Measurements from ENCODE around the gene PDIA5.

PDIA5 gene

GRCh38 chr3:123066896-123067688, at the start of gene PDIA5:
Gene PDIA5 (plus strand): TSS chr3:123067025. CDS start chr3:123067165, 140 bp downstream.
- TF ChIP-seq, protein P1, sequence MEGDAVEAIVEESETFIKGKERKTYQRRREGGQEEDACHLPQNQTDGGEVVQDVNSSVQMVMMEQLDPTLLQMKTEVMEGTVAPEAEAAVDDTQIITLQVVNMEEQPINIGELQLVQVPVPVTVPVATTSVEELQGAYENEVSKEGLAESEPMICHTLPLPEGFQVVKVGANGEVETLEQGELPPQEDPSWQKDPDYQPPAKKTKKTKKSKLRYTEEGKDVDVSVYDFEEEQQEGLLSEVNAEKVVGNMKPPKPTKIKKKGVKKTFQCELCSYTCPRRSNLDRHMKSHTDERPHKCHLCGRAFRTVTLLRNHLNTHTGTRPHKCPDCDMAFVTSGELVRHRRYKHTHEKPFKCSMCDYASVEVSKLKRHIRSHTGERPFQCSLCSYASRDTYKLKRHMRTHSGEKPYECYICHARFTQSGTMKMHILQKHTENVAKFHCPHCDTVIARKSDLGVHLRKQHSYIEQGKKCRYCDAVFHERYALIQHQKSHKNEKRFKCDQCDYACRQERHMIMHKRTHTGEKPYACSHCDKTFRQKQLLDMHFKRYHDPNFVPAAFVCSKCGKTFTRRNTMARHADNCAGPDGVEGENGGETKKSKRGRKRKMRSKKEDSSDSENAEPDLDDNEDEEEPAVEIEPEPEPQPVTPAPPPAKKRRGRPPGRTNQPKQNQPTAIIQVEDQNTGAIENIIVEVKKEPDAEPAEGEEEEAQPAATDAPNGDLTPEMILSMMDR (conservative IDR thresholded peaks at IDR 0.05), result no peak
- peak; percentile 59; the same call in 1 of the 2 replicates for TF ChIP-seq ZFX (IDR thresholded peaks at IDR 0.05)
- H3K27ac ChIP-seq, result peak within 1 kb of the TSS; percentile 97

DNA sequence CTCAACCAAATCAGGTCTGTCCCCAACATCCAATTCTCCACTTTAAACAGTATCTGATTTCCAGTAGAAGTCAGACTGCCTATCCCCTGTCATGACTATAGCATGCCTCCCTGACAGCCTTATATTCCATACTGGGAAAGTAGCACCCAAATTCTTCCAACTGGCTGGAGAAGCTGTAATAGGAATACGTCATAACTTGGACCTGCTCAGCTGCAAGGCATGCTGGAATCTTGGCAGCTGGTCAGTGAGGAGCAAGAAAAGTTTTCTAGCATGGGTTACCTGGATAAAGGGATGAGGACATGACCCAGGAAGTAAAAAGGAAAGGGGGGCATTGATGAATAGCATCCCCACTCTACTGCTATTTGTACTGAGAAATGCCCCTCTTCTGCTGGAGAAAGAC, 48.1 kb upstream of the PDIA5 start:
- TF ChIP-seq, protein P1 (conservative IDR thresholded peaks at IDR 0.05), result no peak
- TF ChIP-seq ZFX (IDR thresholded peaks at IDR 0.05), result 0 out of 2 replicates have a peak, but pooled peaks have one; percentile 11
- H3K27ac ChIP-seq, result no peak overlapping the region

DNA sequence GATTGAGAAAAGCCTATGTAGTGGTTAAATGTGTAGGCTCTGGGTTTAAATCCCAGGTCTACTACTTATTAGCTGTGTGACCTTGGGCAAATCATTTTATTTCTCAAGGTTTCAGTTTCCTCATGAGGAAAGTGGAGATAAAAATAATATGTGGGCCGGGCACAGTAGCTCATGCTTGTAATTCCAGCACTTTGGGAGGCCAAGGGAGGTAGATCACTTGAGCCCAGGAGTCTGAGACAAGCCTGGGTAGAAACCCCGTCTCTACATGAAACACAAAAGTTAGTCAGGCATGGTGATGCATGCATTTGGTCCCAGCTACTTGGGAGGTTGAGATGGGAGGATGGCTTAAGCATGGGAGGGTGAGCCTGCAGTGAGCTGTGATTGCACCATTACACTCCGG, 47.7 kb upstream of the PDIA5 start:
- TF ChIP-seq, protein P1 (conservative IDR thresholded peaks at IDR 0.05), result no peak
- TF ChIP-seq ZFX (IDR thresholded peaks at IDR 0.05), result no peak
- no peak overlapping the region for H3K27ac ChIP-seq

DNA sequence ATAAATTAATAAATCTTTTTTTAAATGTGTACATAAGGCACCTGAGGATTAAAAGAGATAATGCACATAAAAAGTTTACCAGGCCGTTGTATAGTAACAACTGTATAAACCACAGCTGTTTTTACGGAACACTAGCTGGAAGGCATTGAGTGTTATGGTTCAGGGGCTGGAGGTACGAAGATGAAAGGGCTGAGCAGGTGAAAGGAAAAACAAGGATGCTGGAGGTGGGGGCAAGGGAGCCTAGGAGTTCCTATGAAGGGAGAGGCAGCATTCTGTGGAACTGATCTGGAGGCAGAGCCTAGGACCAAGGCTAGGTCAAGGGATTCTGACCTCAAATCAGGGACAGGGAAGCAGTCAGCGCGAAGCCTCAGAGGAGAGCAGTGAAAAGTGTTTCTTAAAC, 47.2 kb upstream of the PDIA5 start:
- H3K27ac ChIP-seq, result no peak overlapping the region
- TF ChIP-seq, protein P1 (conservative IDR thresholded peaks at IDR 0.05), result no peak
- TF ChIP-seq ZFX (IDR thresholded peaks at IDR 0.05), result no peak

- TF ChIP-seq ZFX (IDR thresholded peaks at IDR 0.05), result no peak
- TF ChIP-seq, protein P1 (conservative IDR thresholded peaks at IDR 0.05), result no peak
- no peak overlapping the region for H3K27ac ChIP-seq
Measured at GRCh38 chr3:123020709-123021108, 46.1 kb upstream of the PDIA5 start.

GRCh38 chr3:123021388-123021787, 45.4 kb upstream of the PDIA5 start:
- TF ChIP-seq, protein P1 (conservative IDR thresholded peaks at IDR 0.05), result no peak
- TF ChIP-seq ZFX (IDR thresholded peaks at IDR 0.05), result no peak
- H3K27ac ChIP-seq, result no peak overlapping the region

GRCh38 chr3:123021996-123022510, 44.8 kb upstream of the PDIA5 start:
- no peak overlapping the region for H3K27ac ChIP-seq
- TF ChIP-seq ZFX (IDR thresholded peaks at IDR 0.05), result no peak
- TF ChIP-seq, protein P1 (conservative IDR thresholded peaks at IDR 0.05), result no peak
